K562 (cell line): ENCODE measurements around the gene SIM1. TPM values are rescaled to one million over a fixed set of nuclear protein-coding genes. Genes with fewer than 3 reads are reported as not detected.

Source experiments
- ATAC-seq: fragments of 200-7000 bp; cut with Tn5 transposase; 3 replicates; pipeline ENCODE4 v1.9.1; 2020; ENCODE audit warnings: moderate library complexity
- BruUV-seq: library from RNA; stranded (reverse); fragments of 400-500 nt; replicated peaks from 2 replicates; lab custom pipeline; 2021; lab: Mats Ljungman, UMichigan
- CTCF ChIA-PET: fragments of 300-600 bp; formaldehyde crosslinking; extraction: SDS; loops from one replicate; lab custom pipeline; 2021; ENCODE audit warnings: low intra/inter-chr PET ratio; lab: Yijun Ruan, JAX
- POLR2A ChIA-PET: fragments of 300-600, 350-650 bp; sonication (Branson Sonifier 250); formaldehyde crosslinking; extraction: SDS; loops from one replicate; lab custom pipeline; 2021; ENCODE audit warnings: antibody characterized with exemption, inconsistent platforms; lab: Yijun Ruan, JAX
- DNase-seq, 4 experiments: peaks; one replicate each; pipeline versions ENCODE4 v3.0.0 to v3.0.0-alpha.2; 2011 to 2018; ENCODE audit warnings: low spot score in 3 of 4, mixed read lengths in 3 of 4; ENCODE audit errors: extremely low read depth in 1 of 4
- FAIRE-seq: peaks from 2 replicates; lab custom pipeline; 2011; peaks lifted over from hg19 to GRCh38; lab: Jason Lieb, UNC
- H2AFZ ChIP-seq: 2 replicates; pipeline ENCODE4 v1.6.0; 2011; ENCODE audit warnings: low read depth, low read length, control low read depth, inconsistent platforms
- H3K27ac ChIP-seq: fragments of 200-600 bp; 3 replicates; pipeline ENCODE4 v1.8.0; 2011; ENCODE audit warnings: low read depth, mild to moderate bottlenecking, control low read depth, inconsistent platforms, low read length, moderate library complexity, mixed read lengths; ENCODE audit errors: extremely low read depth
- H3K27me3 ChIP-seq, 2 experiments: fragments of 300-600 bp in 1 of 2; 2 replicates in 1 of 2; 3 replicates in 1 of 2; pipeline versions ENCODE4 v1.6.0 to v1.8.0; 2011; ENCODE audit warnings: inconsistent platforms in 2 of 2, low read length in 2 of 2, mild to moderate bottlenecking in 1 of 2, mixed read lengths in 1 of 2, moderate library complexity in 1 of 2; ENCODE audit not compliant: control insufficient read depth in 2 of 2, insufficient read depth in 2 of 2
- H3K36me3 ChIP-seq: fragments of 300-600 bp; 3 replicates; pipeline ENCODE4 v1.8.0; 2011; ENCODE audit warnings: mild to moderate bottlenecking, low read length, inconsistent platforms; ENCODE audit not compliant: control insufficient read depth, insufficient read depth
- H3K4me1 ChIP-seq, 2 experiments: fragments of 200-600 bp in 1 of 2; replicated peaks in 1 of 2; 2 replicates in 1 of 2; 3 replicates in 1 of 2; pipeline versions ENCODE4 v1.5.1 to v1.8.0; 2011; ENCODE audit warnings: inconsistent platforms in 2 of 2, low read length in 2 of 2, mild to moderate bottlenecking in 1 of 2, mixed read lengths in 1 of 2, moderate library complexity in 1 of 2; ENCODE audit not compliant: control insufficient read depth in 2 of 2, insufficient read depth in 2 of 2
- H3K4me2 ChIP-seq: 2 replicates; pipeline ENCODE4 v1.6.1; 2011; ENCODE audit warnings: low read length, control low read depth, inconsistent platforms, mixed read lengths; ENCODE audit not compliant: insufficient read depth
- H3K4me3 ChIP-seq: fragments of 200-600 bp; sonication (generic), shearing (Covaris generic); 2 replicates; pipeline ENCODE4 v1.5.1; 2016; ENCODE audit warnings: control low read depth, inconsistent platforms
- H3K79me2 ChIP-seq: fragments of 200-600 bp; 3 replicates; pipeline ENCODE4 v1.8.0; 2011; ENCODE audit warnings: low read length, inconsistent platforms; ENCODE audit not compliant: control insufficient read depth, insufficient read depth
- H3K9ac ChIP-seq, 2 experiments: 2 replicates each; pipeline versions ENCODE4 v1.6.0 to v1.6.1; 2011; ENCODE audit warnings: low read depth in 2 of 2, low read length in 2 of 2, control low read depth in 1 of 2, inconsistent platforms in 1 of 2, mild to moderate bottlenecking in 1 of 2, mixed read lengths in 1 of 2; ENCODE audit not compliant: insufficient read depth in 1 of 2
- H3K9me1 ChIP-seq: one replicate; pipeline ENCODE4 v1.6.0; 2011; ENCODE audit warnings: inconsistent platforms, mild to moderate bottlenecking, low read length, moderate library complexity; ENCODE audit not compliant: control insufficient read depth, insufficient read depth
- H3K9me3 ChIP-seq: replicated peaks from 2 replicates; pipeline ENCODE4 v1.5.1; 2011; ENCODE audit warnings: low read depth, low read length, inconsistent platforms; ENCODE audit not compliant: control insufficient read depth, insufficient read depth
- H4K20me1 ChIP-seq: replicated peaks from 2 replicates; pipeline ENCODE4 v1.6.1; 2011; ENCODE audit warnings: low read length, inconsistent platforms, mixed read lengths; ENCODE audit not compliant: control insufficient read depth, insufficient read depth
- BCLAF1 ChIP-seq, 2 experiments: fragments of 450-650 bp in 1 of 2; IDR thresholded peaks; 2 replicates each; pipeline ENCODE4 v1.6.1; 2011 to 2017; ENCODE audit warnings: low read depth in 2 of 2, antibody characterized with exemption in 1 of 2, borderline replicate concordance in 1 of 2, low read length in 1 of 2, mild to moderate bottlenecking in 1 of 2, mixed read lengths in 1 of 2; ENCODE audit not compliant: control insufficient read depth in 1 of 2
- HEY1 ChIP-seq: fragments of 250-450 bp; sonication (Bioruptor Pico); IDR thresholded peaks from 2 replicates; pipeline ENCODE4 v1.5.0; 2020; ENCODE audit warnings: mild to moderate bottlenecking, moderate library complexity, borderline replicate concordance
- NCOA2 ChIP-seq, 2 experiments: fragments of 450-650 bp; IDR thresholded peaks; 2 replicates each; pipeline ENCODE4 v1.6.1; 2018; ENCODE audit warnings: mild to moderate bottlenecking in 2 of 2, moderate library complexity in 1 of 2; ENCODE audit not compliant: partially characterized antibody in 2 of 2
- PRDM10 ChIP-seq: fragments of 450-650 bp; IDR thresholded peaks from 2 replicates; pipeline ENCODE4 v1.6.1; 2018; ENCODE audit not compliant: partially characterized antibody
- RBM25 ChIP-seq: fragments of 200-400 bp; formaldehyde crosslinking; IDR thresholded peaks from 2 replicates; pipeline ENCODE4 v1.6.1; 2018; ENCODE audit warnings: low read length, low read depth, moderate library complexity; ENCODE audit not compliant: severe bottlenecking
- RREB1 ChIP-seq: fragments of 250-450 bp; sonication (Bioruptor Pico); IDR thresholded peaks from 2 replicates; pipeline ENCODE4 v1.4.0; 2020
- STAT5B ChIP-seq: fragments of 250-450 bp; sonication (Bioruptor Pico); IDR thresholded peaks from 2 replicates; pipeline ENCODE4 v1.8.0; 2021; ENCODE audit warnings: mild to moderate bottlenecking, inconsistent platforms
- WGBS: fragments of 100-300 bp; shearing (Covaris generic); methylation state at CpG from one replicate; pipeline ENCODE4 v1.1.6; 2016; ENCODE audit warnings: low coverage, mixed read lengths; ENCODE audit not compliant: insufficient coverage; ENCODE audit errors: missing lambda C conversion rate; 5-methylcytosine and 5-hydroxymethylcytosine counted together
- in situ Hi-C: fragments of 300-500 bp; cut with MboI; formaldehyde crosslinking; loops from 4 replicates; pipeline ENCODE4 v1.15.0; 2018; ENCODE audit warnings: inconsistent platforms, mixed read lengths
- intact Hi-C: fragments of 100-400 bp; cut with micrococcal nuclease; formaldehyde crosslinking; loops from 2 replicates; pipeline ENCODE4 v1.14.2; 2022
- polyA plus RNA-seq, 8 experiments: library from polyadenylated mRNA; depleted of rRNA in 4 of 8; stranded (reverse) in 5 of 8; unstranded in 3 of 8; fragments of >200 nt; fragmentation: Nextera tagmentation in 2 of 8; fragmentation: Illumina TruSeq in 1 of 8; extraction: Ambion mirVana in 2 of 8; extraction: Trizol in 1 of 8; gene quantifications; 2 replicates each; pipeline versions ENCODE4 v1.2.1 to v1.2.3, GENCODE V29; 2011 to 2014; ENCODE audit warnings: inconsistent platforms in 1 of 8, missing spikeins in 1 of 8
- total RNA-seq, 7 experiments: library from RNA; depleted of rRNA in 6 of 7; stranded (reverse); fragments of >200 nt in 6 of 7; fragmentation: Illumina TruSeq in 2 of 7; extraction: Trizol in 2 of 7; gene quantifications; 2 replicates each; pipeline versions ENCODE4 v1.2.1 to v1.2.3, GENCODE V29; 2011 to 2021; ENCODE audit warnings: low replicate concordance in 1 of 7

Gene SIM1
- total and polyA plus RNA-seq, 9 of the 15 experiments (the other 6 are each of a cell fraction or from before 2014, with no cell fraction given): not detected

GRCh38 chr6:100464162-100464851, 414 bp downstream of the SIM1 start:
- Histone ChIP-seq H3K9ac (no peak overlapping the region), H3K4me3 (no peak overlapping the region), H3K9me1 (no peaks in the 10 kb centered on the region), H3K36me3 (no peaks in the 10 kb centered on the region), H3K79me2 (no peaks in the 10 kb centered on the region), H3K4me2 (no peak overlapping the region), H3K9me3 (no peaks in the 10 kb centered on the region), H3K27me3 (peaks cover 53 to 61% of the 10 kb centered on the region in 2 experiments), H3K27ac (no peak overlapping the region), H2AFZ (no peak overlapping the region), H4K20me1 (no peaks in the 10 kb centered on the region), H3K4me1 (peaks cover 0 to 14% of the 10 kb centered on the region in 2 experiments; a peak in 1 of 5 replicates)
- TF ChIP-seq PRDM10 (no peak), RREB1 (CRISPR knock-in tag) (no peak), BCLAF1 (IDR thresholded peaks at IDR 0.05; ENCODE audit: borderline replicate concordance in 1 of 2, control insufficient read depth in 1 of 2, low read depth in 2 of 2, low read length in 1 of 2) (no peak), NCOA2 (IDR thresholded peaks at IDR 0.05; ENCODE audit: partially characterized antibody in 2 of 2) (no peak), HEY1 (CRISPR knock-in tag) (no peak), RBM25 (no peak), STAT5B (CRISPR knock-in tag) (no peak)
- no peak for ATAC-seq
- intact Hi-C loops (no loop called here), in situ Hi-C loops (no loop called here)
- ChIA-PET CTCF (no interaction called here), POLR2A (no interaction called here)
- no TSS peak for BruUV-seq
- no peak for FAIRE-seq
- WGBS: 20% methylated on average over 37 of the region's 46 CpGs
- no peak for DNase-seq
